Measurements from ENCODE around the gene ESYT2. TPM values are rescaled to one million over a fixed set of nuclear protein-coding genes. Genes with fewer than 3 reads are reported as not detected.

Gene ESYT2
- total RNA-seq, 1 experiment from 2014 or later = 68.2 TPM

GRCh38 chr7:158796667-158797066 lies 32.6 kb downstream of the ESYT2 start:
- ChIA-PET POLR2A (no interaction called here), RAD21 (ENCODE audit: low non-redundant PET in 1 of 2, low total read pairs in 2 of 2, uncharacterized antibody in 2 of 2, unreplicated experiment in 2 of 2) (no interaction called here), CTCF (interaction anchor here (0.7 kb wide), 1 partner anchor 9 kb away, joined by 3 read pairs; no protein-coding TSS in a partner anchor)
- TF ChIP-seq EZH2 (IDR thresholded peaks at IDR 0.05) (no peak), MAX (IDR thresholded peaks at IDR 0.05) (no peak), SRF (IDR thresholded peaks at IDR 0.05; ENCODE audit: low read depth) (no peak), RAD21 (IDR thresholded peaks at IDR 0.05; ENCODE audit: low read depth) (no peak), POLR2A (IDR thresholded peaks at IDR 0.05; ENCODE audit: borderline replicate concordance, extremely low read depth, insufficient read depth, insufficient read length) (no peak), SP1 (IDR thresholded peaks at IDR 0.05; ENCODE audit: low read depth) (no peak), ATF3 (IDR thresholded peaks at IDR 0.05) (no peak), ZNF274 (IDR thresholded peaks at IDR 0.05; ENCODE audit: low read depth, low read length) (no peak), CBX3 (IDR thresholded peaks at IDR 0.05; ENCODE audit: low read depth) (no peak), REST (IDR thresholded peaks at IDR 0.05; ENCODE audit: low read depth) (no peak), ELF1 (IDR thresholded peaks at IDR 0.05; ENCODE audit: borderline replicate concordance, low read depth) (no peak), SIN3A (IDR thresholded peaks at IDR 0.05; ENCODE audit: low read depth) (no peak), EZH2phosphoT487 (IDR thresholded peaks at IDR 0.05; ENCODE audit: borderline replicate concordance) (no peak), CEBPB (IDR thresholded peaks at IDR 0.05; ENCODE audit: low read depth) (no peak), JUND (IDR thresholded peaks at IDR 0.05) (no peak), EGR1 (IDR thresholded peaks at IDR 0.05; ENCODE audit: low read depth) (no peak), YY1 (IDR thresholded peaks at IDR 0.05; ENCODE audit: extremely low read depth, insufficient replicate concordance, low read depth, low read length) (no peak), POLR2AphosphoS5 (IDR thresholded peaks at IDR 0.05; ENCODE audit: low read depth, low read length) (no peak), TCF7L2 (IDR thresholded peaks at IDR 0.05; ENCODE audit: borderline replicate concordance, extremely low read depth, insufficient read depth, insufficient read length) (no peak)
- intact Hi-C loops (cut with micrococcal nuclease) = no loop called here
- Histone ChIP-seq H3K4me1 (ENCODE audit: control insufficient read depth in 1 of 2, insufficient read depth in 2 of 2, low read length in 2 of 2) (peaks cover 1 to 8% of the 10 kb centered on the region in 2 experiments), H2AFZ (ENCODE audit: low read depth, low read length, poor library complexity, severe bottlenecking) (no peak overlapping the region), H3K27ac (ENCODE audit: low read depth, low read length) (no peak overlapping the region), H3K9me2 (ENCODE audit: insufficient read depth) (no peaks in the 10 kb centered on the region), H3K36me3 (ENCODE audit: control insufficient read depth in 1 of 2, insufficient read depth in 2 of 2, low read length in 2 of 2) (peaks cover 2 to 17% of the 10 kb centered on the region in 2 experiments; a peak in 3 of 4 replicates), H3K79me2 (ENCODE audit: insufficient read depth, low read length) (peaks cover 37% of the 10 kb centered on the region), H3K9me3 (ENCODE audit: control insufficient read depth in 1 of 2, insufficient read depth in 1 of 2, low read depth in 1 of 2, low read length in 2 of 2) (no peaks in the 10 kb centered on the region), H3K4me3 (replicated peaks in 1 of 2; ENCODE audit: low read depth in 1 of 2, low read length in 2 of 2) (no peak overlapping the region), H3K4me2 (ENCODE audit: low read length) (no peak overlapping the region), H3K27me3 (ENCODE audit: insufficient read depth, low read length) (no peaks in the 10 kb centered on the region), H4K20me1 (ENCODE audit: insufficient read depth) (no peaks in the 10 kb centered on the region), H3K9ac (ENCODE audit: low read length) (no peak overlapping the region)
- ATAC-seq (no peak; the same call in 1 of the 2 replicates), DNase-seq (ENCODE audit: low read depth, low spot score) (no peak)
- no TSS peak for BruUV-seq (replicated peaks)

All from HCT116 (cell line).